Gastrocnemius medialis (tissue), 4 donors: ENCODE measurements around the gene KCNA10.

Source experiments
- POLR2A ChIP-seq, 2 donors: fragments of 450-650 bp; IDR thresholded peaks; one replicate each; pipeline ENCODE4 v1.6.1; 2017; ENCODE audit warnings: antibody characterized with exemption in 2 of 2, mild to moderate bottlenecking in 2 of 2, moderate library complexity in 2 of 2
- TF ChIP-seq, protein P1 (sequence below), 5 experiments: fragments of 450-650 bp in 3 of 5; fragments of 200-600 bp in 2 of 5; sonication (generic) in 2 of 5; IDR thresholded peaks in 4 of 5; conservative IDR thresholded peaks in 1 of 5; 1 replicate in 4 of 5; 2 replicates in 1 of 5; pipeline ENCODE4 v1.5.1; 2016 to 2019; ENCODE audit warnings: antibody characterized with exemption in 5 of 5, mild to moderate bottlenecking in 3 of 5, moderate library complexity in 3 of 5

DNA sequence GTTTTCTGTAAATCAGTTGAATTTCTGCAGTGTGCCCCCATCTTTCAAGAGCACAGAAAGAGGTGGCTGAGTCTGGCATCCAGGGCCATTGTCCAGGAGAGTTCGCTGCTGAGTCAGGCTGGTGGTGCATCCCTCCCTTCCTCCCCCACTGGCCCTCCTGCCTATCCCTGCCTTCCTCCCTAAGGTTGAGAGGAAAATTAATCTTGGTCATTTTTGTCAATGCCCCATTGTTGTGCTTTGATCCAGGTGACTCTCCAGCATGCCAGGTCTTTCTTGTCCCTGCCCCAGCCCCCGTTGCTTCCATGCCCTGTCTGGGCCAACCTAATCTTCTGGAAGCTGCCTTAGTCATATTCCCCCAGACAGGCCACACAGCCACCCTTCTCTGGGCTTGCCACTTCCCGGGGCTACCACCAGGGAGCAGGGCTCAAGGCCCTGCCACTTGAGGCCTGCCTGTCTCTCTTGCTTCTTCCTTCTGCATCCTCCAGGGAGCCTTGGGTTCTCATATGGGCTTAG is 41.5 kb downstream of the KCNA10 start:
- TF ChIP-seq, protein P1, sequence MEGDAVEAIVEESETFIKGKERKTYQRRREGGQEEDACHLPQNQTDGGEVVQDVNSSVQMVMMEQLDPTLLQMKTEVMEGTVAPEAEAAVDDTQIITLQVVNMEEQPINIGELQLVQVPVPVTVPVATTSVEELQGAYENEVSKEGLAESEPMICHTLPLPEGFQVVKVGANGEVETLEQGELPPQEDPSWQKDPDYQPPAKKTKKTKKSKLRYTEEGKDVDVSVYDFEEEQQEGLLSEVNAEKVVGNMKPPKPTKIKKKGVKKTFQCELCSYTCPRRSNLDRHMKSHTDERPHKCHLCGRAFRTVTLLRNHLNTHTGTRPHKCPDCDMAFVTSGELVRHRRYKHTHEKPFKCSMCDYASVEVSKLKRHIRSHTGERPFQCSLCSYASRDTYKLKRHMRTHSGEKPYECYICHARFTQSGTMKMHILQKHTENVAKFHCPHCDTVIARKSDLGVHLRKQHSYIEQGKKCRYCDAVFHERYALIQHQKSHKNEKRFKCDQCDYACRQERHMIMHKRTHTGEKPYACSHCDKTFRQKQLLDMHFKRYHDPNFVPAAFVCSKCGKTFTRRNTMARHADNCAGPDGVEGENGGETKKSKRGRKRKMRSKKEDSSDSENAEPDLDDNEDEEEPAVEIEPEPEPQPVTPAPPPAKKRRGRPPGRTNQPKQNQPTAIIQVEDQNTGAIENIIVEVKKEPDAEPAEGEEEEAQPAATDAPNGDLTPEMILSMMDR (IDR thresholded peaks at IDR 0.05 in 4 of 5, conservative IDR thresholded peaks at IDR 0.05 in 1 of 5): no peak
- TF ChIP-seq POLR2A (IDR thresholded peaks at IDR 0.05): no peak
